Activated B cell treated with CpG ODN at 0.5 μM for 24 hours (primary cell): ENCODE data around the gene BCAP31. TPM values are rescaled to one million over a fixed set of nuclear protein-coding genes. Genes with fewer than 3 reads are reported as not detected.

Source experiments
- ATAC-seq: fragments of 200-7000 bp; cut with Tn5 transposase; one replicate; pipeline ENCODE4 v1.10.0; 2021; ENCODE audit warnings: low read depth, mild to moderate bottlenecking, moderate library complexity
- CTCF ChIA-PET: fragments of 350-600 bp; sonication (Branson Sonifier 250); formaldehyde crosslinking; loops from one replicate; lab custom pipeline; 2021; ENCODE audit warnings: antibody characterized with exemption; lab: Charles Lee
- POLR2A ChIA-PET: fragments of 350-600 bp; sonication (Branson Sonifier 250); formaldehyde crosslinking; loops from one replicate; lab custom pipeline; 2021; ENCODE audit warnings: antibody characterized with exemption; lab: Charles Lee
- DNase-seq: peaks from one replicate; pipeline ENCODE4 v3.0.0; 2022
- H3K27ac Mint-ChIP-seq: one replicate; pipeline ENCODE4 v1.8.0; 2020; ENCODE audit warnings: mixed read lengths
- H3K27me3 Mint-ChIP-seq: one replicate; pipeline ENCODE4 v1.8.0; 2021; ENCODE audit warnings: mixed read lengths
- H3K36me3 Mint-ChIP-seq: one replicate; pipeline ENCODE4 v1.8.0; 2021; ENCODE audit warnings: low read depth, mixed read lengths
- H3K4me1 Mint-ChIP-seq: one replicate; pipeline ENCODE4 v1.8.0; 2021; ENCODE audit warnings: mixed read lengths
- H3K4me3 Mint-ChIP-seq: one replicate; pipeline ENCODE4 v1.8.0; 2020; ENCODE audit warnings: mild to moderate bottlenecking, mixed read lengths
- H3K9me3 Mint-ChIP-seq: one replicate; pipeline ENCODE4 v1.8.0; 2020; ENCODE audit warnings: mixed read lengths
- CTCF ChIP-seq: fragments of 200-600 bp; IDR thresholded peaks from one replicate; pipeline ENCODE4 v1.8.0; 2022; ENCODE audit warnings: antibody characterized with exemption, mild to moderate bottlenecking
- intact Hi-C: fragments of 100-400 bp; cut with micrococcal nuclease; formaldehyde crosslinking; loops from one replicate; pipeline ENCODE4 v1.15.1; 2024
- total RNA-seq: library from RNA; stranded (reverse); gene quantifications from 2 replicates; pipeline ENCODE4 v1.2.3, GENCODE V29; 2022

BCAP31 gene
- total RNA-seq, 1 donor from 2014 or later = 90.5 TPM

DNA sequence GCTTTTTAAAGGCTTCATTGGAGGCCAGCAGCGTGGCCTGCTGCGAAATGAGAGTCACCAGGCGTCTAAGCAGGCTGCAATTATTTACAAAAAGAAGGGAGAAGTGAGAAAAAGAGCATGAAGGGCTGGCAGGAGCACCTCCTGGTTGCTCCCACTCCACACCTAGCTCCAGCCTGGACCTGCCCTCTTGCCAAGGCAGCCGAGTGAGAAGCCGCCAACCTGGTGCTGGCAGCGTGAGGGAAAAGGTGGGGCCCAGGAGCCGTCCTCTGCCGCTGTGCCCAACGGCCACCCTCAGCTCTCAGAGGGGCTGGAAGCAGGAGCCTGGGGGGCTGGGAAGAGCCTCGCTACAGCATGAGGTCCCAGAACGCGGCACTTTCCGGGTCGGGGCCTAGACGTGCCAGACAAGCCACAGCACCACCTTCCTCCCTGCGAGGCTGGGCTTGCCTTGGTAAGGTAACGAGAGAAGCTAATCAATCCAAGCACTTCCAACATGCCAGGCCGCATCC, 20.1 kb downstream of the BCAP31 start:
- intact Hi-C loops = no loop called here
- ATAC-seq = no peak
- Mint-ChIP-seq H3K27ac (no peak overlapping the region), H3K36me3 (peaks cover 43% of the 10 kb centered on the region), H3K4me1 (no peaks in the 10 kb centered on the region), H3K9me3 (no peaks in the 10 kb centered on the region), H3K27me3 (no peaks in the 10 kb centered on the region), H3K4me3 (no peak overlapping the region)
- POLR2A ChIA-PET = no interaction called here
- no peak for TF ChIP-seq CTCF
- CTCF ChIA-PET = interaction anchor here (1.3 kb wide), 1 partner anchor 17 kb away, joined by 3 read pairs; the partner anchor contains the start of gene SLC6A8
- DNase-seq = no peak

GRCh38 chrX:153703036-153703370, 21.2 kb downstream of the BCAP31 start:
- no peak overlapping the region for H3K4me3 Mint-ChIP-seq
- CTCF ChIA-PET = no interaction called here

DNA sequence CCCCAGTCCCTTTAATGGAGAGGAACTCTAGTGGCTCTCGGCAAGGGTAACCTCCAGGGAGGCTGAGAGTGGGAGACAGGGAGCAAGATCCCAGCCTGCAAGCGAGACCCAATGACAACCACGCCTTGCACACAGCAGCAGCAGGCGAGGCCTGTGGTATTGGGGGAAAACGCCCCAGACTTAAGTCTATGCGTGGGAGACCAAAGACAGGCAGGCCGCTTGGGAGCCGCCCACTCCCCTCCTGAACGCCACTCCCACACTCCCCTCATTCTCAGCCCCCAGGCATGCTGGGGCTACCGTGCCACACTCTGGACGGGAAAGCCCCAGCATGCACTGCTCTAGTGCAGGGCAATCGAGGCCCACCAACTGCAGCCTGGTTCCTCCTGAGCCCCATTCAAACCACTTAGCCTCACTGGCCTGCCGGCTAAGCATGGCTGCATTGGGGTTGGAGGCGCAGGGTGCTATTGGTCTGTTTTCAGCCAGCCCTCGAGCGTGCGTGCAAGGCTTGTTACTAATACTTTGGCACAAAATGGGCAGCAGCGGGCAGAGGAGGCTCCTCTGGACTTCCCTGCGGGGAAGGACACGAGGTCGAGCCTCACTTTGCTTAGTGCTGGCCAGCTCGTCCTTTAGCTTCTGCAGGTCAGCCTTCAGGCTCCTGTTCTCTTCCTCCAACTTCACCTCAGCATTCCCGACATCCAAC, 21.7 kb downstream of the BCAP31 start:
- ChIA-PET POLR2A (no interaction called here), CTCF (no interaction called here)
- Mint-ChIP-seq H3K27ac (no peak overlapping the region), H3K36me3 (peaks cover 52% of the 10 kb centered on the region), H3K27me3 (no peaks in the 10 kb centered on the region), H3K9me3 (no peaks in the 10 kb centered on the region), H3K4me1 (no peaks in the 10 kb centered on the region), H3K4me3 (no peak overlapping the region)
- ATAC-seq = no peak
- DNase-seq = no peak
- intact Hi-C loops = no loop called here
- TF ChIP-seq CTCF = no peak

More at GRCh38 chrX:153703036-153703370, 21.2 kb downstream of the BCAP31 start:
- POLR2A ChIA-PET = no interaction called here
- no peak overlapping the region for H3K27ac Mint-ChIP-seq
- DNase-seq = no peak
- no peaks in the 10 kb centered on the region for H3K9me3 Mint-ChIP-seq
- ATAC-seq = no peak
- H3K4me1 Mint-ChIP-seq = no peaks in the 10 kb centered on the region
- peaks cover 48% of the 10 kb centered on the region for H3K36me3 Mint-ChIP-seq
- intact Hi-C loops = no loop called here
- no peaks in the 10 kb centered on the region for H3K27me3 Mint-ChIP-seq
- TF ChIP-seq CTCF = no peak

- intact Hi-C loops = no loop called here
- DNase-seq (no peak), ATAC-seq (no peak)
These were observed 22.5 kb downstream of the BCAP31 start for GRCh38 chrX:153701706-153702105.

GRCh38 chrX:153700967-153701366, 23.2 kb downstream of the BCAP31 start:
- Mint-ChIP-seq H3K27me3 (no peaks in the 10 kb centered on the region), H3K4me3 (no peak overlapping the region), H3K27ac (no peak overlapping the region), H3K9me3 (no peaks in the 10 kb centered on the region), H3K36me3 (peaks cover 52% of the 10 kb centered on the region), H3K4me1 (no peaks in the 10 kb centered on the region)
- no peak for TF ChIP-seq CTCF
- POLR2A ChIA-PET = no interaction called here
- ATAC-seq = no peak
- intact Hi-C loops = no loop called here
- CTCF ChIA-PET = no interaction called here
- DNase-seq = no peak

More at GRCh38 chrX:153701706-153702105, 22.5 kb downstream of the BCAP31 start:
- Mint-ChIP-seq H3K27ac (no peak overlapping the region), H3K4me1 (no peaks in the 10 kb centered on the region), H3K4me3 (no peak overlapping the region), H3K36me3 (peaks cover 54% of the 10 kb centered on the region), H3K9me3 (no peaks in the 10 kb centered on the region), H3K27me3 (no peaks in the 10 kb centered on the region)
- POLR2A ChIA-PET = no interaction called here
- CTCF ChIA-PET = no interaction called here
- TF ChIP-seq CTCF = no peak
